NCI-H1930 (cell line): ENCODE results near the gene LCN1.
"Not testable (repeated sequence)": the region's sequence is repeated elsewhere in the genome, so short reads cannot be mapped to it uniquely, and the experiment has no call there.

Source experiments
- DNase-seq, 2 experiments: peaks; one replicate each; lab custom pipeline; 2025; lab: John Stamatoyannopoulos, UW

The LCN1 gene

DNA sequence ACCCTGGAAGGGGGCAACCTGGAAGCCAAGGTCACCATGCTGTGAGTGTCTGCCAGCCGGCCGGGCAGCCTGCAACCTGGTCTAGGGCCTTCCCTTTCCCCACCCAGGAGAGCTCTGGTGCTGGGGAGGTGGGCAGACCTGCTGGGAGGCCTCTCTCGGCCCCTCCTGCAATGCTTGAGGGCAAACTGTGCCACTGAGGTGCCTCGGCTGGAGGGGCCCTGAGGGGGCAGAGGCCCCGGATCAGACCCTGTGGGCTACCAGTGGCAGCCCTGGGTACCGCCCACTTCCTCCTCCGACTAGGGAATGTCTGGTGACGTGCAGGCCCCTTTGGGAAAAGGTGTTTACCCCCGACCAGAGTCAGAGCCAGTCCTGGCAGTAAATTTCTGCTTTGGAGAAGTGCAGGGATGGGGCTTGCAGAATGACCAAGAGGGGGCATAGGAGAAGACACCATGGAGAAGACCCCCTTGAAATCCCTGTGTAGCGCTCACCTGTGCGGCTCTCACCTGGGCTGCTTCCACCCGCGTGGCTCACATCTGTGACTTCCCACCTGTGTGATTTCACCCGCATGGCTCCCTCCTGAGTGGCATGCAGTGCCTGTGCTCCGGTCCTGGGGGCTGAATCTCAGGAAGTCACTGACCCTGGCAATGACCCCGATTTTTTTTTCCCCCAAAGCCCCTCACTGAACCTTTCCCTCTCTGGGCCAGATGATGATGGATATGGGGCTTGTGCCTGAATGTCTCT is 1.1 kb downstream of the LCN1 start:
- DNase-seq, result no peak

DNA sequence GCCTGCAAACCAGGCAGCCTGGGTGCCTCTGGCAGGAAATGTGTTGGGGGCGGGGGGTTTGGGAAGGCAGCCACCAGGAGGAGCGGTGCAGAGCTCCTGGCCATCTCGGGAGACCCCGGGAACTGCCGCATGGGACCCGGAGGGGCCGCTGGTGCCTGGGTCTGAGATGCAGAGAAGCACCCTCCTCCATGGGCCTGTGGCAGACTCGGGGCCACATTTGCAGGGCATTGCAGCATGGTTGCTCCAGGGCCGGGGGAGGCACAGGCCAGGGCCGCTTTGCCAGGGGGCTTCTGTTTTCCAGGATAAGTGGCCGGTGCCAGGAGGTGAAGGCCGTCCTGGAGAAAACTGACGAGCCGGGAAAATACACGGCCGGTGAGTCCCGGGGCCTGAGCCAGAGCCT is 1.7 kb downstream of the LCN1 start:
- DNase-seq, result no peak

DNA sequence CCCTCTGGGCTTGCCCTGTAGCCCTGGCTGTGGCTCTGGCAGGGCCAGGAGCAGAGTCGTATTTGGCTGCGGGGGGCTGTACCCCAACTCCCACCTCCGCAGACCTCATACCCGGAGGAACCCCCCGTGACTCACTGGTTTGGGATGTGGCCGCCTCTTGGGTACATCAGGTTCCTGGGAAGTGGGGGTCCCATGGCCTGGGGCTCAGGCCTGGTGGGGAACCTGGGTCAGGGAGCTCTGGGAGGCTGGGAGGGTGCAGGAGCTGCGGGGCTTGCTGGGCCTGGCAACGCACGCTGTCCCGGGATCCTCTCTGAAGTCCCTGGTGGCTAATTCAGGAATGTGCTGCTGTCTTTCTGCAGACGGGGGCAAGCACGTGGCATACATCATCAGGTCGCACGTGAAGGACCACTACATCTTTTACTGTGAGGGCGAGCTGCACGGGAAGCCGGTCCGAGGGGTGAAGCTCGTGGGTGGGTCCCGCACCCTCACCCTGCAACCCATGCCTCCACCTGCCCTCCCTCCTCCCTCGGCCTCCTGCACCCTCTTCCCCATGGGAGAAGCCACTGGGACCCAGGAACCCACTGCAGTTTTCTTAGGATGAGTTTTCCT is 2.4 kb downstream of the LCN1 start:
- no peak for DNase-seq

DNA sequence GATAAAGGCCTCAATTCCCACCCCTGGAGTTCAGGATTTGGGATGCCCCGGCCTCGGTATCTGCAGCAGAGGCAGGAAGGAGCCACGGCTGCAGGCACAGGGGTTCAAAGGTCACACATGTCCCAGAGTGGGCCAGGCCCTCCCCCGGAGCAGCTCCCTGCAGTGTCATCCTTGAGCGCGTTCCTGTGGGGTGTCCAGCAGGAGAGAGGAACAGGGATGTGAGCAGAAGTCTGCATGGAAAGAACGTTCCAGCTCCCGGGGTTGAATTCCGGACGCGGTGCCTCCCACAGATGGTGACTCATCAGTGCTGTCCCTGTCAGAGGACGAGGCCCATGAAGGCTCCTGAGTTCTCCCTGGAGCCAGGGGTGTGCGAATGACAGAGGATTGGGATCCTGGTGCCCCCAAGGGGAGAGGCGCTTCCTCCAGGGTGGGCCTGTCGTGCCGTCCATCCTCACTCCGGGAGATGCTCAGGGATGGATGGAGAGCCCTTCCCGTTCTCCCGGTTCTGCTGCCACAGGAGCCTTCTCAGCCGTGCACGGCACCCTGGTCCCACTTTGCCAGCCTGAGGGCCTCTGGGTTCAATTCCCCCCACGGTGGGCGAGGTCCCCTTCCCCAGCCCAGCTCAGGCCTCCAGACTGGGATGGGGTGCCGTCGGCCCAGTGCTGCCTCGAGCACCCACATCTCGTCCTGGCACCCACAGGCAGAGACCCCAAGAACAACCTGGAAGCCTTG is 3.1 kb downstream of the LCN1 start:
- no peak for DNase-seq

DNA sequence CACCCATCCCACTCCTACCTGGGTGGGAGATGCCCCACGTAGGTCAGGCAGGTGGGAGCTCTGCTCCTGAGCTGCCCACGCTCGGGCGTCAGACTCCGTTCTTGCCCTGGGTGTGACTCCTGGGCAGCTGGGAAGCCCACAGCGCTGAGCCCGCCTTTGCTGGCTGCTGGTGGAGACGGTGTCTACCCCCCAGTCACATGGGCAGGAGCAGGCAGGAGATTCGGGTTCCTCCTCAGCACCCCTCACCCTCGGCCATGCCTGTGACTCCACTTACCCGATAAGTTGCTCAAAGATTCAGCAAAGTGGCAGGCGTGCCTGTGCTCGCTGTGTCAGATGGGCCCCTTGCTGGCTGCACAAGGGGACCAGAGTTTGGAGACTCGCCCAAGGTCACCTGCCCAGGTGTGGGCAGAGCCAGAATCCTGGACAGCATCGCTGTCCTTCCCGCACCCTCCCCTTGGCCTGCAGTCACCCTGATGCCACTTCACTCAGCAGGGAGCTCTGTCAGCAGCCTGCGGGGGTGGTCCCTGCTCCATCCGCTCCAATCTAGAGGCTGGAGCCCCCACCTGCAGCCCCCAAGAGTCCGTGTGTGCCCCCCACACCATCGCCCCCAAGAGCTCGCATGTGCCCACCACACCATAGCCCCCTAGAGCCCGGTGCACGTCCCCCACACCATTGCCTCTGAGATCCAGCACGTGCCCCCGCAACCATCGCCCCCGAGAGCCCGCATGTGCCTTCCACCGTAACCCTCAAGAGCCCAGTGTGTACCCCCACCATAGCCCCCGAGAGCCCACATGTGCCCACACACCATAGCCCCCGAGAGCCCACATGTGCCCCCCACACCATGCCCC is 4.2 kb downstream of the LCN1 start:
- no peak for DNase-seq

DNA sequence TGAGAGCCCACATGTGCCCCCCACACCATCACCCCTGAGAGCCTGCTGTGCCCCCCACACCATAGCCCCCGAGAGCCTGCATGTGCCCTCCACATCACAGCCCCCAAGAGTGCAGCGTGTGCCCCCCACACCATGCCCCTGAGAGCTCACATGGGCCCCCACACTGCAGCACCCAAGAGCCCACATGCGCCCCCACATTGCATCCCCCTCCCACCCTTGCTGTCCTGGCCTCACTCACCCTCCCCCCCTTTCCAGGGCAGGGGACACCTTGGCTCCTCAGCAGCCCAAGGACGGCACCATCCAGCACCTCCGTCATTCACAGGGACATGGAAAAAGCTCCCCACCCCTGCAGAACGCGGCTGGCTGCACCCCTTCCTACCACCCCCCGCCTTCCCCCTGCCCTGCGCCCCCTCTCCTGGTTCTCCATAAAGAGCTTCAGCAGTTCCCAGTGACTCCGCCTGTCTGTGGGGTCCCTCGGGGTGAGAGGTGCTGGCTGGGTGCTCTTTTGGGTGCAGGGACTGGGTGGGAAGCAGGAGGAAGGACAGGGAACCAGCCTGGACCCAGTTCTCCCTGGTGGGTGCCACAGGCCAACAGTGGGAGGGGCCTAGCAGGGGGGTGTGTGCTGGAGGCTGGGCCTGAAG is 5.0 kb downstream of the LCN1 start:
- DNase-seq, result no peak

DNA sequence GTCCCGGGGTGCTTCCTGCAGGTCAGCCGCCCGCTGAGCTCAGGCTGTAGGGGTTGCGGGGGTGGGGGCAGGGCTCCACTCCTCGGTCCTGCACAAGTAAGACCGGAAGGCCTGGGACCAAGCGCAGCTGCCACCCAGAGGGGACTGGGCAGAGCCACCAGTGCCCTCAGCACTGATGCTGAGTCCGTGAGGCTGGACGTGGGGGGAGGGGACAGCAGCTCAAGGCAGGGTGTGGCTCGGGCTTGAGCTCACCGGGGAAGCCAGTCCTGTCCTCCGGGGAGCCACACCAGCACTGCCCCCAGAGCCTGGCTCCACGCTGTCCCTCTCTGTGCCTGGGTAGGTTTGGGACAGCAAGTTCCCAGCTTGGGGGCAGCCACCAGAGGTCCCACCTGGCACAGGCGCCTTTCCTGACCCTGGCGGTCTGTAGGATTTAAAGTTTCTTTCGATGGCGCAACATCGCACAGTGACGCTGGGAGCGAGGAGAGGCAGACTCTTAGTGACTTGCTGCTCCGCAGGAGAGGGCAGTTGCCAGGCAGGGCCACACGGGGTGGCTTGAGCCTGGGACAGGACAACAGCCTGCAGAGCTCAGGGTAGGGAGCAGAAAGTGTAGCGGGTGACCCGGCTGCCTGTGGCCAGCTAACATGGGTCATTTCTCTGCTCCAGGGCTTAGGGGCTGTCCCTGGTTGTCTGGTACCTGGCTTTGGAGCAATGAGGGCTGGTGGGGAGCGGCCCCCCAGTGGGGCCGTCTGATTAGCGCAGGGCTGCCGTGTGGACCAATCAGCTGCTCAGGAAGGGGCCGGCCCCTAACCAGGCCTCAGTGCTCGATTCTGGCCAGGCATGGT is 5.7 kb downstream of the LCN1 start:
- DNase-seq, result no peak

DNA sequence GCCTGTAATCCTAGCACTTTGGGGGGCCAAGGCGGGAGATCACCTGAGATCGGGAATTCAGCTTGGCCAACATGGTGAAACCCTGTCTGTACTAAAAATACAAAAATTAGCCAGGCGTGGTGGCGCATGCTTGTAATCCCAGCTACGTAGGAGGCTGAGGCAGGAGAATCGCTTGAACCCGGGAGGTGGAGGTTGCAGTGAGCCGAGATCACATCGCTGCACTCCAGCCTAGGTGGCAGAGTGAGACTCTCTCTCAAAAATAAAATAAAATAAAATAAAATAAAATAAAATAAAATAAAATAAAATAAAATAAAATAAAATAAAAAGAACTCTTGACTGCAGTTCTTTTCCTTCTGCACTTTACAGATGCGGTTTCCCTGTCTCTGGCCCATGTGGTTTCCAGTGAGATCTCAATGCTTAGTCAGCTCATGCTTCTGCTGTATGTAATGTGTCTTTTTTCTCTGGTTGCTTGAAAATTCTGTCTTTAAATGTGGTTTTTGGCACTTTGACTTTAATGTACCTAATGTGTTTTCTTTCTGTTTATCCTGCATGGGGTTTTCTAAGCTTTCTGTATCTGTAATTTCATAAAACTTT is 7.7 kb downstream of the LCN1 start:
- DNase-seq, result not testable (repeated sequence)

DNA sequence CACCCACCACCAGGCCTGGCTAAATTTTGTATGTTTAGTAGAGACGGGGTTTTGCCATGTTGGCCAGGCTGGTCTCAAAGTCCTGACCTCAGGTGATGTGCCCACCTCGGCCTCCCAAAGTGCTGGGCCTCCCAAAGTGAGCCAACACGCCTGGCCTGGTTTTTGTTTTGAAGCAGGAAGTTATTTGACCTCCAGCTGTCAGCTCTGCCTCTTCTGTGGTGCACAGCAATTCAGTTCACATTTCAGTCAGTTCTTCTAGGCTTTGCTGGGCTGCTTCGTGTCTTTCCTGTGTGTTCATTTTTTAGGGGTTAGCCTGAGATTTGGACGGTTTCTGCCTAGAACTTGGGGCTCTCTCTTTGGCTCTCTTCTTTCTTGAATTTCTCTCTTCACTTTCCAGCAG is 8.9 kb downstream of the LCN1 start:
- DNase-seq, result no peak

DNA sequence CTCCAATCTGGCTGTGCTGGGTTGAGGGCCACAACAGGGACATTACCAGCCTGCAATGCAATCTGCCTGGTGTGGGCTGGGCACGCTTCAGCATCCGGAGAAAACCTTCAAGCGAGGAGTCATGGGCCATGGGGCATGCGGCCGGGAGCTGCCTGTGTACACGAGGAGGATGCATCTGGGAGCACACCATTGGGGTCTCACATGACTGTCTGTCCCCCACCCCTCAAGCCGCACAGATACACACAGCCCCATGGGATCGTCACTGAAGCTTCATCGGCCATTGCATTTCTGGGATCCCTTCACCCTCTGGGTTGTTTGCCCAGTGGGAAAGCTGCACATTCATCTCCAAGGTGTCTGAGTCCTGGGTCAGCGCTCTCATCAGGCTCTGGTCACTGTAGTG is 9.9 kb downstream of the LCN1 start:
- DNase-seq, result no peak

DNA sequence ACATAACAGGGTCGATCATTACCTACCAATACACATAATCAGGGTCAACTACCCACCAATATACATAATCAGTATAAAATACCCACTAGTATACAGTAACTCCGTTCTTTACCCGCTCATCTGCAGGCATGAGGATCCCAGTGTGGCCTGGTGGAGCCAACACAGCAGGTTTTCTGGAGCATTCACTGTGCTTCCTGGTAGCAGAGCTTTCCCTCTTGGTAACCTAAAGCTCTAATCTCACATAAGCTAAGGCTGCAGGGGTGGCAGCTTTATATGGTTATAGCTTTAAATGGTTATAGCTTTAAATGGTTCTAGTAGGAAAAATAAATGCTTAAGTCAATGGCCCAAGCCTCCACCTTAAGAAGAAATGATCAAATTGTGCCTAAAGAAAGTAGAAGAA is 11.9 kb downstream of the LCN1 start:
- no peak for DNase-seq

DNA sequence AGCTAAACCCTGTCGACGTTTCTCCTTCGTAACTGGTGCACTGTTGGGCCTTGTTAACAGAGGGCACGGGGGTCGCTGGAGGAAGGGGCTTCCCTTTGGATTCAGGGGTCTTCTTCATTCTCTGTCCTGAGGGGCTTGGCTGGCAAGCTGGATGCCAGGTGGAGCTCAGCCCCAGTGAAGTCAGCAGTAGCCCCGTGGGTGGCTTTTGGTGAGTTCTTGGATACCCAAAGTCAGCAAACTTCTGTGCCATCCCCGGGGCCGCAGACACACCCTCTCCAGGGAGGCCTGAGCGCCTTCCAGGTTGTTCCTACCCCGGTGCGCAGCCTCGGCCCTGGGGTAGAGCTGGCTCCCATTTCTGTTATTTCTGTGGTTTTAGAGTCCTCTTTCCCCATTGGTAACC is 12.4 kb downstream of the LCN1 start:
- no peak for DNase-seq

DNA sequence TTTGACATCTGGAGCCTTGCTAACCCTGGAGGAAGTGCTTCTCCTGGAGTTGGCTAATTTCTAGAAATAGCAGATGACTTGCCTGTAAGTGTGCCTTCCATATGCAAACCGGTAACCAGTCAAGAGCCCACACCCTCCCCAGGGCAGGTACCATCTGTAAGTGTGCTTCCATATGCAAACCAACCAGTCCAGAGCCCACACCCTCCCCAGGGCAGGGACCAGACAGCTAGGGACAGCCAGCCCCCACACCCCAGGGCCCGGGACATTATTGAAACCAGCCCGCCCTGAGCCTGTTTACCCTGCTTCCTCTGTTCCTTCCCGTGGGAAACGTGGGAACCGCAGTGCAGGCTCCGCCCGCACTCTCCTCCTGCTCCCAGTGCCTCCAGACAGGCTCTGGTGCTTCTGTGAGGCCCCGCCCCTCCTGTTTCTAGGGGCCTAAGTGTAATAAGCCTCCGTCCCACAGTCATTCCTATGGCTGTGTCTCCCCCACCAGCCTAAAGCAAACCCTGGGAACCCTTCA is 13.0 kb downstream of the LCN1 start:
- DNase-seq, result not testable (repeated sequence)

DNA sequence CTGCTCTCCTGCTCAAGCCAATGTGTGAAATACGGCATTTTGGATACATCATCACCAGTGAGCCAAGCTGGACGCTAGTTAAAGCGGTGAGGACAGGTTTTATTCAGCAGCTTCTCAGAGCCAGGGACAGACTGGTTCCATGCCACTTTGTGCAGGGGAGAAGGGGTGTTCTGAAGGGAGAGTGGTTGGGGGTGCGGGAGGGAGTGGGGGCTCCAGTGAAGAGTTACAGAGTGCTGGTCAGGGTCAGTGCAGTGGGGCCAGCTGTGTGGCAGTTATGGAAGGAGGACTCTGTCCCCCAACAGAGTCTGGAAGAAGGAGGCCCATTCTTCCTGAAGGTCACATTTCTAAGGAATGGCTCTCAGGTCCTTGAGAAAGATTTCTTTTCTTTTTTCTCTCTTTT is 13.6 kb downstream of the LCN1 start:
- DNase-seq, result not testable (repeated sequence)

DNA sequence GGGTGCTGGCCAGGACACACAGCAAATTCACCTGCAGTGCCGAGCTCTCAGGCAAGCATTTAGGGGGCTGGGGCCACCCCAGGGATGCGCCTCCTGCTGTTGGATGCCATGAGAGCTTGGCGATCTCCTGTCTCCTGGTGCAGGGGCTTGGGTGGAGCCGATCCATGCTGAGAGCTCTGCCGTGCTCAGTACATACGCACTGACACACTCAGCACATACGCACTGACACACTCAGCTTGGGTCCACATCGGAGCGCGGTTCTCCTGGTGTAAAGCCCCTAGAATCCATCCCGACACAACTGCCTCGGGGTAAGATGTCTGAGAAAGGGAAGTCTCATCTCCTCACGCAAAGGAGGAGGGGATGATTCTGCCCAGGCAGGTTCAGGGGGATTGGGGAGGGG is 14.4 kb downstream of the LCN1 start:
- DNase-seq, result not testable (repeated sequence)

DNA sequence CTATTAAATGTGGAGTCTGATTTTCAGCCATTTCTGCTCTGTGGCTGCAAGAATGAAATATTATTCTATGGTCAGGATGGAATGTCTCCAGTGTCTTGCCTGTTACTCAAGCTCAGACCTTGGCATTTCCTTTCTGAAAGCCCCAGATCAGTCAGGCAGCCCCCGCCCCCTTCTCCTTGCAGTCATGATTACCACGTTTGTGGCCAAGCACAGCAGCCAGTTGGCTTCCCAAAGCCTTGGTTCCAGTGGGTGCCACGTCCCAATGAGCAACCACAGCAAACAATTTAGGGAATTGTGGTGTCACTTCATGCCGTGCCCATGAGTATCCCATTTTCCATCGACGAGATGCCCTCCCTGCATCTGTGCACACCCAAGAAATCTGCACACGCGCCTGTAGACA is 15.0 kb downstream of the LCN1 start:
- DNase-seq, result no peak

DNA sequence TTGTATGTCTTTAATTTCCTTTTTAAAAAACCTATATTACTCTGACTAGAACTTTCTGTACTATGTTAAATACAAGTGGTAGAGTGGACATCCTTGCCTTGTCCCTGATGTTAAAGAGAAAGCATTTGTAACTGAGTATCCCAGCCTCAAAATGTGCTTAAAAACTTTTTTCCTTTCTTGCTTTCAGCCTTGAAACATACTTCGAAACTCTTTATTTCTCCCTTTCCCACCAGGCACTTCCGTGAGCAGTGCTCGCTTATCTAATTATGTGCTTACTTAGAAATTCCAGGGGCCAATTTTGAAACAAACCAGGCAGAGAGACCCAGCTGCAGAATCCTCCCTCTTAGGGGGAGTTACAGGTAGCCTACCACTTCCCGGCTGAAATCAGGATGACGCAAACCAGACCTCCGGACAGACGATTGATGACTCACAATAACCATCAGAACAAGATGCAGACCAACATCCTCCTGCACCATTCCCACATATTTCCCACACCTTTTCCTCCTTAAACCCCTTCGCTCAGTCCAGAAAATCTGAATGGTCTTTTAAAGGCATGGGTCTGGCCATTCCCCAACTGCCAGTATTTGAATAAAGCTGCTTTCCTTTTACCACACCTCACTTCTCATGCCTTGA is 22.1 kb downstream of the LCN1 start:
- not testable (repeated sequence) for DNase-seq

DNA sequence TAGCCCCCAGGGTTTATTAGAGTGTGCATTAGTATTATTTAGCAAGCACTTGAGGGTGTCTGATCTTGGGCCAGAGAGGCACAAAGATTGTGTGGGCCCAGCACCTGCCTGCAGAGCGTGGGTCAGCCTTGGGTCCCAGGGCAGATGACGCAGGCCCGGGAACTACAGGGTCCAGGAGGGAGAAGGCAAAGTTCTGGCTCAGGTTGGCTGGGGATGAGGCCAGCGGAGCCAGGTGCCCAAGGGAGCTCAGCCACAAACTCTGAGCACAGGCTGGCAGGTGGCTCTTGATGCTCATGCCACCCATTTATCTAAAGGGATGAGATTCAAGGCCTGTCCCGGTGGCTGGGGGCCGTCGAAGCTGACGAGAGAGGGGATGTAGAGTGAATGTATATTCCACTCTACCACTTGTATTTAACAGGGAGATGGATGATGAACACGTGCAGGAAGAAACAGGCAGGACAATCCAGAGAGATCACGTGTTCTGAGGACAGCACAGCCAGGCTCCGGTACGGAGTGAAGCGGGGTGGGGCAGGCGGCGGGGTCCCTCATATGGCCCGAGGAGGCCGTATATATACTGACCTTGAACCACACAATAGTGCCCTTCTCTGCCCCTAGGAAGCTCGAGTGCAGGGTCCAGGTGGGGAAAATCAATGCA is 23.9 kb downstream of the LCN1 start:
- DNase-seq, result no peak

DNA sequence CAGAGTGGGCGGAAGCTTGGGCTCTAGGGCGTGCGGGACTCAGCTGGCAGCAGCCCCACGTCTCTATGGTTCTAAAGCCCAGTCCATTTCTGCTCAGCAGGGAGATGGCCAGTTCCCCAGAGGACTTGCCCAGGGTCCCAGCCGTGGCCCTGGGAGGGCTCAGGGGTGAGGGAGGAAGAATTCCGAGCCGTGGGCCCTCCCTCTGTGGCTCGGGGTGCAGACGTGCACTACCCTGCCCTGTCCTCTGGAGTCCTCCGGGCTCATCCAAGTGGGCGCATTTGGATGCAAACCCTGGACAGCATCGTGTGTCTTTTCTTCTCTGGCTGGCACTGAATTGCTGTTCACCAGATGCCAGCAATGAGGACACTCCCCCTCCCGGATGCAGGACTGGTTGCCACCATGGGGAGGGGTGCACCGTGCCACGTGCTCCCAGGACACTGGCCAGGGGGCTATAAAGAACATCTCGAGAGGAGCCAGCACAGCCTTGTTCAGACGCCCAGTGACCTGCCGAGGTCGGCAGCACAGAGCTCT is 24.5 kb downstream of the LCN1 start, which contains the start of gene OBP2A:
OBP2A (plus strand) TSS at position 481 of the 531 bp plus-strand sequence. CDS start 55 bp downstream, outside the sequence.
- not testable (repeated sequence) for DNase-seq
